H1 (cell line): Measurements from ENCODE around the gene ACOT7. TPM values are rescaled to one million over a fixed set of nuclear protein-coding genes. Genes with fewer than 3 reads are reported as not detected.

Source experiments
- CTCF ChIA-PET: fragments of 300-600 bp; sonication (Branson Sonifier 250); formaldehyde crosslinking; loops from one replicate; lab custom pipeline; 2021; ENCODE audit not compliant: partially characterized antibody; lab: Charles Lee
- POLR2A ChIA-PET: fragments of 300-600 bp; sonication (Branson Sonifier 250); formaldehyde crosslinking; loops from one replicate; lab custom pipeline; 2021; ENCODE audit warnings: inconsistent platforms; ENCODE audit not compliant: partially characterized antibody; lab: Charles Lee
- DNase-seq, 2 experiments: peaks; one replicate each; pipeline versions ENCODE4 v3.0.0 to v3.0.0-alpha.2; 2010 to 2022; ENCODE audit warnings: low spot score in 2 of 2, low read depth in 1 of 2, mixed read lengths in 1 of 2
- FAIRE-seq: peaks from 2 replicates; lab custom pipeline; 2011; peaks lifted over from hg19 to GRCh38; lab: Jason Lieb, UNC
- H2AFZ ChIP-seq: 2 replicates; pipeline ENCODE4 v1.8.1; 2012; ENCODE audit warnings: low read length, inconsistent platforms
- H2AK5ac ChIP-seq: 2 replicates; pipeline ENCODE4 v1.6.1; 2013; ENCODE audit warnings: low read depth, low read length
- H2BK120ac ChIP-seq: replicated peaks from 2 replicates; pipeline ENCODE3; 2013; ENCODE audit warnings: low read depth, low read length, inconsistent platforms
- H2BK12ac ChIP-seq: 2 replicates; pipeline ENCODE4 v1.6.1; 2013; ENCODE audit warnings: low read depth, low read length
- H2BK15ac ChIP-seq: 2 replicates; pipeline ENCODE4 v1.6.1; 2013; ENCODE audit warnings: low read length
- H2BK20ac ChIP-seq: 2 replicates; pipeline ENCODE4 v1.6.1; 2013; ENCODE audit warnings: low read length
- H2BK5ac ChIP-seq: 2 replicates; pipeline ENCODE4 v1.6.1; 2013; ENCODE audit warnings: low read depth, low read length
- H3K14ac ChIP-seq: 2 replicates; pipeline ENCODE4 v1.6.1; 2013; ENCODE audit warnings: inconsistent platforms; ENCODE audit not compliant: insufficient read length
- H3K18ac ChIP-seq: 2 replicates; pipeline ENCODE4 v1.6.1; 2013; ENCODE audit warnings: low read length; ENCODE audit errors: extremely low read depth
- H3K23ac ChIP-seq: 2 replicates; pipeline ENCODE4 v1.6.1; 2013; ENCODE audit warnings: inconsistent platforms; ENCODE audit not compliant: insufficient read length
- H3K23me2 ChIP-seq: 2 replicates; pipeline ENCODE4 v1.6.1; 2013; ENCODE audit warnings: low read depth, low read length
- H3K27ac ChIP-seq: 2 replicates; pipeline ENCODE4 v1.6.1; 2011; ENCODE audit warnings: low read depth, low read length, inconsistent platforms
- H3K27me3 ChIP-seq, 4 experiments: replicated peaks in 1 of 4; 1 replicate in 1 of 4; 2 replicates in 3 of 4; pipeline versions ENCODE4 v1.6.1 to v1.8.1; 2011 to 2013; ENCODE audit warnings: low read length in 3 of 4, mild to moderate bottlenecking in 3 of 4, inconsistent platforms in 2 of 4, mixed read lengths in 2 of 4, moderate library complexity in 1 of 4; ENCODE audit not compliant: control insufficient read depth in 3 of 4, insufficient read depth in 3 of 4; ENCODE audit errors: extremely low read depth in 1 of 4
- H3K36me3 ChIP-seq, 4 experiments: 2 replicates each; pipeline versions ENCODE4 v1.6.1 to v1.8.1; 2011 to 2013; ENCODE audit warnings: mild to moderate bottlenecking in 4 of 4, low read length in 3 of 4, moderate library complexity in 2 of 4, control low read depth in 1 of 4, inconsistent platforms in 1 of 4; ENCODE audit not compliant: insufficient read depth in 4 of 4, control insufficient read depth in 2 of 4
- H3K4ac ChIP-seq: replicated peaks from 2 replicates; pipeline ENCODE3; 2013; ENCODE audit warnings: low read length, low read depth, mixed read lengths, inconsistent platforms; ENCODE audit not compliant: insufficient read length
- H3K4me1 ChIP-seq, 4 experiments: replicated peaks in 1 of 4; 1 replicate in 1 of 4; 2 replicates in 3 of 4; pipeline versions ENCODE4 v1.6.1 to v1.8.1; 2011 to 2013; ENCODE audit warnings: low read length in 3 of 4, inconsistent platforms in 2 of 4, mixed read lengths in 1 of 4; ENCODE audit not compliant: insufficient read depth in 4 of 4, control insufficient read depth in 3 of 4
- H3K4me2 ChIP-seq, 2 experiments: 2 replicates each; pipeline versions ENCODE4 v1.6.1 to v1.8.1; 2011 to 2013; ENCODE audit warnings: low read depth in 2 of 2, low read length in 2 of 2, control low read depth in 1 of 2, inconsistent platforms in 1 of 2, mild to moderate bottlenecking in 1 of 2; ENCODE audit not compliant: insufficient read depth in 1 of 2
- H3K4me3 ChIP-seq, 4 experiments: fragments of 200-600, 300-600 bp in 1 of 4; sonication (generic), shearing (Covaris generic), sonication (Bioruptor Twin) in 1 of 4; 2 replicates each; pipeline versions ENCODE4 v1.5.1 to v1.8.1; 2011 to 2016; ENCODE audit warnings: low read length in 4 of 4, low read depth in 3 of 4, control low read depth in 2 of 4, inconsistent platforms in 2 of 4, mild to moderate bottlenecking in 2 of 4, mixed read lengths in 1 of 4, moderate library complexity in 1 of 4; ENCODE audit not compliant: insufficient read depth in 2 of 4; ENCODE audit errors: extremely low read depth in 1 of 4
- H3K56ac ChIP-seq: replicated peaks from 2 replicates; pipeline ENCODE3; 2013; ENCODE audit warnings: low read depth, mild to moderate bottlenecking, mixed read lengths, low read length, inconsistent platforms; ENCODE audit not compliant: insufficient read length
- H3K79me1 ChIP-seq: 2 replicates; pipeline ENCODE4 v1.6.1; 2013; ENCODE audit warnings: low read depth, low read length, control low read depth
- H3K79me2 ChIP-seq, 2 experiments: 2 replicates each; pipeline versions ENCODE4 v1.6.1 to v1.8.1; 2012 to 2013; ENCODE audit warnings: low read length in 2 of 2, mild to moderate bottlenecking in 2 of 2, inconsistent platforms in 1 of 2; ENCODE audit not compliant: insufficient read depth in 2 of 2, control insufficient read depth in 1 of 2
- H3K9ac ChIP-seq, 4 experiments: replicated peaks in 1 of 4; 1 replicate in 1 of 4; 2 replicates in 3 of 4; pipeline versions ENCODE4 v1.6.1 to v1.8.1; 2011 to 2013; ENCODE audit warnings: low read depth in 3 of 4, low read length in 3 of 4, control low read depth in 2 of 4, mild to moderate bottlenecking in 2 of 4, moderate library complexity in 2 of 4, inconsistent platforms in 1 of 4; ENCODE audit errors: extremely low read depth in 1 of 4
- H3K9me3 ChIP-seq, 2 experiments: 2 replicates each; pipeline versions ENCODE4 v1.6.1 to v1.8.1; 2012 to 2013; ENCODE audit warnings: mild to moderate bottlenecking in 2 of 2, moderate library complexity in 2 of 2, control low read depth in 1 of 2, inconsistent platforms in 1 of 2, low read depth in 1 of 2, low read length in 1 of 2, mixed read lengths in 1 of 2; ENCODE audit not compliant: insufficient read depth in 2 of 2
- H4K20me1 ChIP-seq, 2 experiments: replicated peaks in 1 of 2; 2 replicates each; pipeline versions ENCODE3 to v1.8.1; 2011 to 2013; ENCODE audit warnings: inconsistent platforms in 2 of 2, low read length in 2 of 2, mild to moderate bottlenecking in 1 of 2; ENCODE audit not compliant: insufficient read depth in 2 of 2, control insufficient read depth in 1 of 2
- H4K5ac ChIP-seq: 2 replicates; pipeline ENCODE4 v1.6.1; 2013; ENCODE audit warnings: low read length, low read depth, mixed read lengths, inconsistent platforms; ENCODE audit not compliant: insufficient read length
- H4K8ac ChIP-seq: 2 replicates; pipeline ENCODE4 v1.8.0; 2013; ENCODE audit warnings: mild to moderate bottlenecking, moderate library complexity, low read length, inconsistent platforms; ENCODE audit not compliant: insufficient read depth; ENCODE audit errors: extremely low read depth
- H4K91ac ChIP-seq: replicated peaks from 2 replicates; pipeline ENCODE3; 2013; ENCODE audit warnings: low read length, mixed read lengths, inconsistent platforms; ENCODE audit not compliant: insufficient read length
- ATF3 ChIP-seq: IDR thresholded peaks from 2 replicates; pipeline ENCODE4 v1.6.1; 2011; ENCODE audit warnings: low read depth, mild to moderate bottlenecking, low read length; ENCODE audit not compliant: insufficient read depth
- BRCA1 ChIP-seq: IDR thresholded peaks from 2 replicates; pipeline ENCODE4 v1.6.1; 2012; ENCODE audit warnings: low read depth, low read length, improper control_type of control experiment
- GABPA ChIP-seq: IDR thresholded peaks from 2 replicates; pipeline ENCODE4 v1.6.1; 2011; ENCODE audit warnings: mild to moderate bottlenecking, low read length, moderate library complexity, borderline replicate concordance; ENCODE audit not compliant: insufficient read depth
- JUN ChIP-seq: IDR thresholded peaks from 2 replicates; pipeline ENCODE4 v1.6.1; 2011; ENCODE audit warnings: low read depth, mild to moderate bottlenecking, improper control_type of control experiment, low read length
- MAX ChIP-seq: IDR thresholded peaks from 2 replicates; pipeline ENCODE4 v1.6.1; 2012; ENCODE audit warnings: inconsistent platforms
- NANOG ChIP-seq: IDR thresholded peaks from 2 replicates; pipeline ENCODE4 v1.6.1; 2011; ENCODE audit warnings: low read length, low read depth, mild to moderate bottlenecking, inconsistent platforms; ENCODE audit not compliant: insufficient read depth, poor library complexity, severe bottlenecking
- PHF8 ChIP-seq: fragments of 200-600 bp; sonication (generic); conservative IDR thresholded peaks from 2 replicates; pipeline ENCODE4 v1.7.1; 2012; ENCODE audit warnings: low read depth, mild to moderate bottlenecking, inconsistent platforms, low read length, moderate library complexity
- POU5F1 ChIP-seq: IDR thresholded peaks from 2 replicates; pipeline ENCODE4 v1.6.1; 2011; ENCODE audit warnings: low read depth, mild to moderate bottlenecking, low read length, moderate library complexity
- SIN3A ChIP-seq, 2 experiments: IDR thresholded peaks in 1 of 2; conservative IDR thresholded peaks in 1 of 2; 2 replicates each; pipeline ENCODE4 v1.6.1; 2011 to 2012; ENCODE audit warnings: low read length in 2 of 2, improper control_type of control experiment in 1 of 2, low read depth in 1 of 2, mild to moderate bottlenecking in 1 of 2
- SRF ChIP-seq: IDR thresholded peaks from 2 replicates; pipeline ENCODE4 v1.6.1; 2011; ENCODE audit warnings: mild to moderate bottlenecking, low read depth, low read length, moderate library complexity
- TAF1 ChIP-seq: IDR thresholded peaks from 2 replicates; pipeline ENCODE4 v1.6.1; 2011; ENCODE audit warnings: mild to moderate bottlenecking, low read depth, low read length
- TCF12 ChIP-seq: IDR thresholded peaks from 2 replicates; pipeline ENCODE4 v1.6.1; 2011; ENCODE audit warnings: low read depth, mild to moderate bottlenecking, low read length
- WGBS, 2 experiments: shearing (Covaris generic) in 1 of 2; methylation state at CpG; one replicate each; pipeline versions ENCODE4 v1.1.6 to v1.1.7; 2013 to 2015; ENCODE audit warnings: low lambda C conversion rate in 2 of 2, mixed read lengths in 2 of 2, inconsistent platforms in 1 of 2, low coverage in 1 of 2, missing lambda C conversion rate in 1 of 2; ENCODE audit not compliant: insufficient replicate concordance in 2 of 2, insufficient coverage in 1 of 2, insufficient read length in 1 of 2; ENCODE audit errors: extremely low coverage in 1 of 2, missing lambda C conversion rate in 1 of 2; 5-methylcytosine and 5-hydroxymethylcytosine counted together
- polyA plus RNA-seq, 7 experiments: library from polyadenylated mRNA; depleted of rRNA in 3 of 7; stranded (reverse) in 5 of 7; unstranded in 2 of 7; fragments of >200 nt in 5 of 7; fragments of 200-250 nt in 2 of 7; gene quantifications; 1 replicate in 5 of 7; 2 replicates in 1 of 7; 4 replicates in 1 of 7; pipeline versions ENCODE4 v1.2.1 to v1.2.3, GENCODE V29; 2011 to 2013; ENCODE audit warnings: missing spikeins in 2 of 7, mixed read lengths in 2 of 7
- total RNA-seq: library from RNA; stranded (reverse); fragmentation: NEBNext Ultra II Directional; extraction: Animal tissue kit (Norgen Biotek cat#: 25700); gene quantifications from 2 replicates; pipeline ENCODE4 v1.2.1, GENCODE V29; 2021

Gene ACOT7
- total and polyA plus RNA-seq, 2 of the 8 experiments (the other 6 are each of a cell fraction or from before 2014, with no cell fraction given) = 151 to 214 TPM

DNA sequence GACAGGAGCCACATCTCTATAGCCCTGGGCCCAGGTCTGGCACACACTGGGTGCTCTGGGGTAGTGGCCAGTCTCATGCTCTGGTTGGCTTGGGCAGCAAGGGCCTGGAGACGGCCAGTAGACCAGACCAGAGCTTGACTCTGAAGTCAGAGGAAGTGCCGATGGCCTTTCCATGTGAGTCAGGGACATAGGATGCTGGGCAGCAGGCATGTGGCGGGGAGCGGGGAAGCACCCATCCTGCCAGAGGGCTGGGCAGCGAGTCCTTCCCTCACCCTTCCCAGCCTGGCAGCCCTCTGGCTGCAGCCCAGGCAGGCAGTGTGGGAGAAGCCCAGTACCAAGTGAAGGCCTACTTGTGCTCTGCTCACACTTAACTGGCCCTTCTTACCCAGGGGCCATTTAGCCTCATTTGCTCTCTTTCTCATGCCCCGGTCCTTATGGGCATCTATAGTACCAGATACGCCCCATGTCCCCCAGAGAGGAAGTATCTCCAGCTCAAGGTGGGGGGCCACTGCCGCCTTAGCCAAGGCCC is 136.0 kb downstream of the ACOT7 start:
- no peak for FAIRE-seq
- H3K9me3 ChIP-seq = no peaks in the 10 kb centered on the region
- TF ChIP-seq GABPA (no peak), POU5F1 (no peak), NANOG (no peak), ATF3 (no peak), SIN3A (conservative IDR thresholded peaks at IDR 0.05 in 1 of 2, IDR thresholded peaks at IDR 0.05 in 1 of 2; ENCODE audit: low read depth in 1 of 2, low read length in 2 of 2) (no peak), TAF1 (no peak), JUN (no peak), TCF12 (no peak), SRF (no peak), BRCA1 (no peak), MAX (no peak), PHF8 (no peak)

More for the DNA sequence above, 136.0 kb downstream of the ACOT7 start:
- no peaks in the 10 kb centered on the region; a peak in 1 of 8 replicates for H3K36me3 ChIP-seq
- H3K56ac ChIP-seq = no peak overlapping the region
- no peak overlapping the region for H3K9ac ChIP-seq
- WGBS, 2 experiments = 94% methylated on average over 7 of the region's 8 CpGs; no CpG with 5 or more reads in 1 of the 2 experiments
- no peak overlapping the region for H4K91ac ChIP-seq
- no peak overlapping the region for H2BK20ac ChIP-seq
- no peak overlapping the region for H2AK5ac ChIP-seq
- no peak overlapping the region for H3K23ac ChIP-seq
- no peak overlapping the region for H3K27ac ChIP-seq
- DNase-seq = no peak
- H3K4ac ChIP-seq = no peak overlapping the region
- no peak overlapping the region for H2BK15ac ChIP-seq
- H4K20me1 ChIP-seq = peaks cover 12 to 19% of the 10 kb centered on the region in 2 experiments
- H4K8ac ChIP-seq = no peak overlapping the region
- H3K4me1 ChIP-seq = peaks cover 0 to 13% (median 3%) of the 10 kb centered on the region in 4 experiments; a peak in 6 of 7 replicates
- POLR2A ChIA-PET = interaction anchor here (1.2 to 2.8 kb wide), 2 partner anchors 8 to 10 kb away, joined by 3 to 16 read pairs; no protein-coding TSS in a partner anchor
- CTCF ChIA-PET = interaction anchor here (0.6 to 17.6 kb wide), 12 partner anchors 8 to 147 kb away, joined by 3 to 280 read pairs (median 4); no protein-coding TSS in a partner anchor
- no peak overlapping the region for H3K14ac ChIP-seq
- H3K23me2 ChIP-seq = peaks cover 7% of the 10 kb centered on the region; the same call in 1 of the 2 replicates
- no peak overlapping the region for H3K4me2 ChIP-seq
- no peak overlapping the region for H2BK5ac ChIP-seq
- no peak overlapping the region for H4K5ac ChIP-seq
- H2BK12ac ChIP-seq = no peak overlapping the region
- H3K79me1 ChIP-seq = no peaks in the 10 kb centered on the region
- H3K4me3 ChIP-seq = no peak overlapping the region
- peaks cover 0 to 22% (median 14%) of the 10 kb centered on the region in 4 experiments; a peak in 3 of 7 replicates for H3K27me3 ChIP-seq
- H2BK120ac ChIP-seq = no peak overlapping the region
- no peak overlapping the region for H3K18ac ChIP-seq
- no peaks in the 10 kb centered on the region for H3K79me2 ChIP-seq
- H2AFZ ChIP-seq = no peak overlapping the region
